GM20000 (cell line): ENCODE measurements around the gene GPN2.

Experiments
- DNase-seq: peaks from one replicate; pipeline ENCODE4 v3.0.0; 2012; ENCODE audit warnings: low spot score
- CTCF ChIP-seq: IDR thresholded peaks from 2 replicates; pipeline ENCODE4 v1.5.1; 2012; ENCODE audit warnings: mild to moderate bottlenecking, control low read depth; ENCODE audit errors: extremely low read depth, missing control alignments

GPN2 gene

GRCh38 chr1:26833432-26834405, 56.4 kb downstream of the GPN2 start:
- TF ChIP-seq CTCF: peak; percentile 15
- peak; percentile 90 for DNase-seq

DNA sequence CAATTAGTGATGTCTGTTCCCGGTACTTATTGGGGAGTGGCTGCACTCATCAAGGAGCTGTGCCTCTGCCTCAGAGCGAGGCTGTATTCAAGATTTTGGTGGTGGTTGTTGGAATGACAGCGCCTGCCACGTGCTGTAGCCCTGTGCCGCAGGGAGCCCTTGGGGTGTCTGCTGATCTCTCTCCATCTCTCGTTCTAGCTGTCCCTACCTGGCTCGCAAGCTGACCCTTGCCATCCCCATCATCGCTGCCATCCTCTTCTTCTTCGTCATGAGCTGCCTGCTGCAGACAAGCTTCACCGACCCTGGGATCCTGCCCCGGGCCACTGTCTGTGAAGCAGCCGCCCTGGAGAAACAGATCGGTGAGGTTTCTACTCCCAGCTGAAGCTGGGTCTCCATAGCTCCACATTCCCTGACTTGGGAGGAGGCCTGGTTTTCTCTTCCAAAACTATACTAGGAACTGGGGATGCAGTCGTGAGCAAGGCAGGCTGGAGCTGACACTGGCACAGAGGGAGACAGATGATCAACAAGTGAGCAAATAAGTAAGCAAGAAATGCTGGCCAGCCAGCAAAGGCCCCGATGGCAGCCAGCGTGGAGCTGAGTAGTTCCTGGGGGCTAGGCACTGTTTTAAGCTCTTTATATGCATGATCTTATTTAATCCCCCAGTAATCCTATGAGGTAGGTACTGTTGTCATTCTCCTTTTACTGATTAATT, 57.7 kb downstream of the GPN2 start:
- no peak for TF ChIP-seq CTCF
- no peak for DNase-seq

- no peak for DNase-seq
- no peak for TF ChIP-seq CTCF
Measured at GRCh38 chr1:26831546-26832248, 58.4 kb downstream of the GPN2 start.

- no peak for TF ChIP-seq CTCF
- DNase-seq: no peak
Measured at GRCh38 chr1:26831059-26831458, 59.0 kb downstream of the GPN2 start.

GRCh38 chr1:26829184-26829911, 60.7 kb downstream of the GPN2 start:
- no peak for DNase-seq
- TF ChIP-seq CTCF: no peak

DNA sequence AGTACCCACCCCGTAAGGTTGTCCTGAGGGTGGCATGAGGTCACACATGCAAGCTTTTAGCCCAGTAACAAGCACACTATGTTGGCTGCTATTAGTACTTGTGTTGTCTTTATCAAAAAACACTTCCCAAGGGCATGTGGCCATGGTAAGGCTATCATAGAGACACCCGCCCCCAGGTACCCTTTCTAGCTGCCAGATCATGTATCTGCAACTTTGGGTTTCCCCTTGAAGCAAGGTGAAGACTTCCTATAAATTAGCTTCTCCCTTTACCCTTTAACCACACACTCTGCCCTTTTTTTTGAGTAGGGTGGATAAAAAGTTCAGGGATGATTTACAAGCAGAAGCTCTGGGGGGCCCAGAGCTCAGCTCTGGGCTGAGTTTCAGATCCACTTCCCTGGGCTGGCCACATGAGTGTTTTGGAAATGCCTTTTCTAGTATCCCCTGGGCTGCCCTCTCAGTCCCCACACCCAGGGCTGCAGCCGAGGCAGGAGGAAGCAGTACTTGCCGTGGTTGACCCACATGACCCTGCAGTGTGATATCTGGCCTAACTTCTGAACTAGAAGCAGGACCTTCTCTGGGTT, 61.6 kb downstream of the GPN2 start:
- TF ChIP-seq CTCF: no peak
- DNase-seq: peak; percentile 51
